ENCODE measurements around the gene TMEM132C.

TMEM132C gene

GRCh38 chr12:128420163-128420562, 153.2 kb downstream of the TMEM132C start:
- no peak for DNase-seq (ENCODE audit: low spot score)

GRCh38 chr12:128421375-128421774, 154.4 kb downstream of the TMEM132C start:
- no peak for DNase-seq (ENCODE audit: low spot score)

- DNase-seq (ENCODE audit: low spot score), result no peak
Observed at GRCh38 chr12:128423205-128423604, 156.2 kb downstream of the TMEM132C start.

GRCh38 chr12:128424931-128425431, 158.0 kb downstream of the TMEM132C start:
- DNase-seq (ENCODE audit: low spot score), result no peak

GRCh38 chr12:128425666-128426331, 158.8 kb downstream of the TMEM132C start:
- DNase-seq (ENCODE audit: low spot score), result no peak

- no peak for DNase-seq (ENCODE audit: low spot score)
Observed at GRCh38 chr12:128426511-128426910, 159.5 kb downstream of the TMEM132C start.

- no peak for DNase-seq (ENCODE audit: low spot score)
Observed at GRCh38 chr12:128439796-128440195, 172.8 kb downstream of the TMEM132C start.

- DNase-seq (ENCODE audit: low spot score), result no peak
Observed at GRCh38 chr12:128442096-128442495, 175.1 kb downstream of the TMEM132C start.

GRCh38 chr12:128444598-128444997, 177.6 kb downstream of the TMEM132C start:
- DNase-seq (ENCODE audit: low spot score), result no peak

GRCh38 chr12:128445415-128446127, 178.6 kb downstream of the TMEM132C start:
- DNase-seq (ENCODE audit: low spot score), result no peak

GRCh38 chr12:128449146-128449894, 182.3 kb downstream of the TMEM132C start:
- DNase-seq (ENCODE audit: low spot score), result no peak

GRCh38 chr12:128450810-128451209, 183.8 kb downstream of the TMEM132C start:
- DNase-seq (ENCODE audit: low spot score), result no peak

- no peak for DNase-seq (ENCODE audit: low spot score)
Observed at GRCh38 chr12:128455851-128456250, 188.9 kb downstream of the TMEM132C start.

- DNase-seq (ENCODE audit: low spot score), result no peak
Observed at GRCh38 chr12:128456922-128457321, 190.0 kb downstream of the TMEM132C start.

- no peak for DNase-seq (ENCODE audit: low spot score)
Observed at GRCh38 chr12:128458301-128458974, 191.5 kb downstream of the TMEM132C start.

GRCh38 chr12:128459067-128459466, 192.1 kb downstream of the TMEM132C start:
- no peak for DNase-seq (ENCODE audit: low spot score)

GRCh38 chr12:128463881-128464280, 196.9 kb downstream of the TMEM132C start:
- DNase-seq (ENCODE audit: low spot score), result no peak

GRCh38 chr12:128467882-128468281, 200.9 kb downstream of the TMEM132C start:
- no peak for DNase-seq (ENCODE audit: low spot score)

GRCh38 chr12:128468926-128469325, 202.0 kb downstream of the TMEM132C start:
- no peak for DNase-seq (ENCODE audit: low spot score)

GRCh38 chr12:128471491-128471890, 204.5 kb downstream of the TMEM132C start:
- no peak for DNase-seq (ENCODE audit: low spot score)

GRCh38 chr12:128474916-128475315, 207.9 kb downstream of the TMEM132C start:
- no peak for DNase-seq (ENCODE audit: low spot score)

- no peak for DNase-seq (ENCODE audit: low spot score)
Observed at GRCh38 chr12:128476266-128476665, 209.3 kb downstream of the TMEM132C start.

All from activated CD4-positive, alpha-beta T cell treated with anti-CD3 and anti-CD28 coated beads, Interleukin-2, Interleukin-4, amounts not matched to agents 100 ng/mL and 50 ng/mL, durations not matched to agents 16 hours and 8 hours (primary cell).